OCI-LY1 (cell line): ENCODE measurements around the gene HPSE2.

Experiments used
- H2AFZ ChIP-seq: fragments of 200-600 bp; sonication (generic), shearing (Covaris generic); 2 replicates; pipeline ENCODE4 v1.6.0; 2014; ENCODE audit warnings: antibody characterized with exemption, mild to moderate bottlenecking, low read length
- H3F3A ChIP-seq: fragments of 200-600 bp; sonication (generic), shearing (Covaris generic); 2 replicates; pipeline ENCODE4 v1.6.0; 2014; ENCODE audit warnings: mild to moderate bottlenecking, antibody characterized with exemption, low read length, moderate library complexity; ENCODE audit not compliant: insufficient read depth
- H3K27ac ChIP-seq: fragments of 200-600 bp; sonication (generic); 2 replicates; pipeline ENCODE4 v1.5.1; 2014; ENCODE audit warnings: low read length, mixed run types, mild to moderate bottlenecking, low read depth; ENCODE audit not compliant: poor library complexity, severe bottlenecking
- H3K27me3 ChIP-seq: fragments of 200-600 bp; sonication (generic); 2 replicates; pipeline ENCODE4 v1.6.0; 2014; ENCODE audit warnings: antibody characterized with exemption, mild to moderate bottlenecking, low read length, moderate library complexity; ENCODE audit not compliant: insufficient read depth
- H3K36me3 ChIP-seq: fragments of 200-600 bp; sonication (generic); 2 replicates; pipeline ENCODE4 v1.6.1; 2014; ENCODE audit warnings: mild to moderate bottlenecking, antibody characterized with exemption, low read length, moderate library complexity, mixed read lengths; ENCODE audit not compliant: insufficient read depth
- H3K4me1 ChIP-seq: fragments of 200-600 bp; sonication (generic); 2 replicates; pipeline ENCODE4 v1.5.1; 2014; ENCODE audit warnings: mild to moderate bottlenecking, low read length, moderate library complexity; ENCODE audit not compliant: insufficient read depth, severe bottlenecking
- H3K4me2 ChIP-seq: fragments of 200-600 bp; sonication (generic), shearing (Covaris generic); 2 replicates; pipeline ENCODE4 v1.6.1; 2014; ENCODE audit warnings: low read length
- H3K4me3 ChIP-seq: fragments of 200-600 bp; sonication (generic); 2 replicates; pipeline ENCODE4 v1.5.1; 2014; ENCODE audit warnings: low read length, low read depth, mild to moderate bottlenecking, mixed read lengths; ENCODE audit not compliant: poor library complexity, severe bottlenecking
- H3K79me2 ChIP-seq: fragments of 200-600 bp; shearing (Covaris generic); 2 replicates; pipeline ENCODE4 v1.6.1; 2016; ENCODE audit warnings: mixed run types, low read length, mixed read lengths; ENCODE audit not compliant: insufficient read depth
- H3K9ac ChIP-seq: fragments of 200-600 bp; sonication (generic), shearing (Covaris generic); 2 replicates; pipeline ENCODE4 v1.6.1; 2014; ENCODE audit warnings: mild to moderate bottlenecking, low read length, mixed read lengths
- H3K9me2 ChIP-seq: fragments of 200-600 bp; sonication (generic), shearing (Covaris generic); 2 replicates; pipeline ENCODE4 v1.6.1; 2014; ENCODE audit warnings: low read depth, mild to moderate bottlenecking, low read length, mixed read lengths
- H3K9me3 ChIP-seq: fragments of 200-600 bp; shearing (Covaris generic); 2 replicates; pipeline ENCODE4 v1.6.1; 2014; ENCODE audit warnings: low read length, mixed read lengths
- H4K20me1 ChIP-seq: fragments of 200-600 bp; sonication (generic), shearing (Covaris generic); 2 replicates; pipeline ENCODE4 v1.6.0; 2016; ENCODE audit warnings: mild to moderate bottlenecking, low read length; ENCODE audit not compliant: insufficient read depth
- EZH2 ChIP-seq: fragments of 200-600 bp; sonication (generic), shearing (Covaris generic); IDR thresholded peaks from 2 replicates; pipeline ENCODE4 v1.8.0; 2017; ENCODE audit warnings: borderline replicate concordance, mixed run types, mild to moderate bottlenecking, antibody characterized with exemption, low read length, moderate library complexity, mixed read lengths
- TF ChIP-seq, protein P1 (sequence below): fragments of 200-600 bp; sonication (generic), shearing (Covaris generic); IDR thresholded peaks from 2 replicates; pipeline ENCODE4 v1.5.1; 2017; ENCODE audit warnings: mild to moderate bottlenecking, antibody characterized with exemption, low read length, moderate library complexity, mixed read lengths

The HPSE2 gene

DNA sequence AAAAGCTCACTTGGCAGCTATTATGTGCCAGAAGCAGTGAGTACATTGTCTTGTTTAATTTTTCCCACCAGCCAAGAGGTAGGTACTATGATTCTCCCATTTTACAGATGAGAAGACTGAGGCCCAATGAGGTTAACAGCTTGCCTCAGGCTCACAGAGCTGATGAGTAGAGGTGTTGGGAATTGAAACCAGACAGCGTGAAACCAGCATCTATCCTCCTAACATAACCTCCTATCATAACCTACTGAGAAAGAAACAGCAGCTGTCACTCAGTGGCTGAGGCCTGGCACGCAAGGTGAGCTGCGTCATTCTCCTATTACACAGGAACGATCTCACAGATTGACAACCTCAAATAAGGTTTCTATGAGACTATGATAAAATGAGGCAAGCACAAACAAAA is 826.9 kb downstream of the HPSE2 start:
- Histone ChIP-seq H4K20me1 (no peaks in the 10 kb centered on the region), H2AFZ (no peak overlapping the region), H3F3A (no peaks in the 10 kb centered on the region), H3K9me2 (no peaks in the 10 kb centered on the region), H3K36me3 (no peaks in the 10 kb centered on the region), H3K4me2 (no peak overlapping the region), H3K9me3 (no peaks in the 10 kb centered on the region), H3K79me2 (no peaks in the 10 kb centered on the region), H3K4me3 (no peak overlapping the region), H3K27ac (no peak overlapping the region), H3K27me3 (no peaks in the 10 kb centered on the region), H3K9ac (no peak overlapping the region), H3K4me1 (no peaks in the 10 kb centered on the region)
- TF ChIP-seq, protein P1, sequence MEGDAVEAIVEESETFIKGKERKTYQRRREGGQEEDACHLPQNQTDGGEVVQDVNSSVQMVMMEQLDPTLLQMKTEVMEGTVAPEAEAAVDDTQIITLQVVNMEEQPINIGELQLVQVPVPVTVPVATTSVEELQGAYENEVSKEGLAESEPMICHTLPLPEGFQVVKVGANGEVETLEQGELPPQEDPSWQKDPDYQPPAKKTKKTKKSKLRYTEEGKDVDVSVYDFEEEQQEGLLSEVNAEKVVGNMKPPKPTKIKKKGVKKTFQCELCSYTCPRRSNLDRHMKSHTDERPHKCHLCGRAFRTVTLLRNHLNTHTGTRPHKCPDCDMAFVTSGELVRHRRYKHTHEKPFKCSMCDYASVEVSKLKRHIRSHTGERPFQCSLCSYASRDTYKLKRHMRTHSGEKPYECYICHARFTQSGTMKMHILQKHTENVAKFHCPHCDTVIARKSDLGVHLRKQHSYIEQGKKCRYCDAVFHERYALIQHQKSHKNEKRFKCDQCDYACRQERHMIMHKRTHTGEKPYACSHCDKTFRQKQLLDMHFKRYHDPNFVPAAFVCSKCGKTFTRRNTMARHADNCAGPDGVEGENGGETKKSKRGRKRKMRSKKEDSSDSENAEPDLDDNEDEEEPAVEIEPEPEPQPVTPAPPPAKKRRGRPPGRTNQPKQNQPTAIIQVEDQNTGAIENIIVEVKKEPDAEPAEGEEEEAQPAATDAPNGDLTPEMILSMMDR: no peak
- TF ChIP-seq EZH2: no peak

DNA sequence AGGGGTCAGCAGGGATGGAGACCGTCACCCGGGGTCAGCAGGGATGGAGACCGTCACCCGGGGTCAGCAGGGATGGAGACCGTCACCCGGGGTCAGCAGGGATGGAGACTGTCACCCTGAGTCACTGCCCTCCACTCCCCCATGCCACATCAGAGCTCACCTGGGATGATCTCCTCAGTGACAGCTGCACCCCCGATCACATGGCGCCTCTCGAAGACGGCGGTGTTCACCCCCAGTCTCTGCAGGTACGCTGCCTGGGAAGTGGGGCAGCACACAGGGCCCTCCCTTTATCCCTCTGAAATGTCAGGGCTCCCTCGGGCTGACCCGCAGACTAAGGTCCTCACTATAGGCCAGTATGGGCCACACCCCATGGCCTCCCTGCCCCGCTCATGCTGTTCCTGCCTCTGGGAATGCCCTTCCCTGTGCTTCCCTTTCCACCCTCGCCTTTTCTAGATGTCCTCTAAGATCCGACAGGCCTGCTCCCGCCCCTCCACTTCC is 827.9 kb downstream of the HPSE2 start:
- no peak overlapping the region for H3K9ac ChIP-seq
- no peak overlapping the region for H3K27ac ChIP-seq
- no peak for TF ChIP-seq EZH2
- TF ChIP-seq, protein P1: no peak
- no peak overlapping the region for H3K4me3 ChIP-seq
- no peak overlapping the region for H3K4me2 ChIP-seq
- no peaks in the 10 kb centered on the region for H3K9me3 ChIP-seq
- no peaks in the 10 kb centered on the region for H3K79me2 ChIP-seq
- H3K9me2 ChIP-seq: no peaks in the 10 kb centered on the region
- no peaks in the 10 kb centered on the region for H4K20me1 ChIP-seq
- H3K36me3 ChIP-seq: no peaks in the 10 kb centered on the region
- no peaks in the 10 kb centered on the region for H3K27me3 ChIP-seq
- H2AFZ ChIP-seq: no peak overlapping the region
- H3K4me1 ChIP-seq: no peaks in the 10 kb centered on the region
- no peaks in the 10 kb centered on the region for H3F3A ChIP-seq
